Stimulated activated naive CD8-positive, alpha-beta T cell treated with anti-CD3 and anti-CD28 coated beads, Interleukin-15, Interleukin-2, amounts not matched to agents 100 ng/mL and 50 ng/mL, for 24 hours (primary cell): ENCODE results near the gene PIK3C2B.

Source experiments
- H3K27ac Mint-ChIP-seq: one replicate; pipeline ENCODE4 v1.8.0; 2021; ENCODE audit warnings: mild to moderate bottlenecking, mixed read lengths
- H3K27me3 Mint-ChIP-seq: one replicate; pipeline ENCODE4 v1.8.0; 2021; ENCODE audit warnings: mixed read lengths
- H3K36me3 Mint-ChIP-seq: one replicate; pipeline ENCODE4 v1.8.0; 2021; ENCODE audit warnings: low read depth, mixed read lengths
- H3K4me1 Mint-ChIP-seq: one replicate; pipeline ENCODE4 v1.8.0; 2021; ENCODE audit warnings: low read depth, mixed read lengths
- H3K4me3 Mint-ChIP-seq: one replicate; pipeline ENCODE4 v1.8.0; 2021; ENCODE audit warnings: mild to moderate bottlenecking, mixed read lengths
- H3K9me3 Mint-ChIP-seq: one replicate; pipeline ENCODE4 v1.8.0; 2021; ENCODE audit warnings: mixed read lengths

Gene PIK3C2B

GRCh38 chr1:204478172-204478899, 16.3 kb downstream of the PIK3C2B start:
- H3K36me3 Mint-ChIP-seq, result no peaks in the 10 kb centered on the region
- H3K4me3 Mint-ChIP-seq, result no peak overlapping the region
- no peak overlapping the region for H3K27ac Mint-ChIP-seq
- peaks cover 72% of the 10 kb centered on the region for H3K4me1 Mint-ChIP-seq
- no peaks in the 10 kb centered on the region for H3K27me3 Mint-ChIP-seq
- no peaks in the 10 kb centered on the region for H3K9me3 Mint-ChIP-seq

DNA sequence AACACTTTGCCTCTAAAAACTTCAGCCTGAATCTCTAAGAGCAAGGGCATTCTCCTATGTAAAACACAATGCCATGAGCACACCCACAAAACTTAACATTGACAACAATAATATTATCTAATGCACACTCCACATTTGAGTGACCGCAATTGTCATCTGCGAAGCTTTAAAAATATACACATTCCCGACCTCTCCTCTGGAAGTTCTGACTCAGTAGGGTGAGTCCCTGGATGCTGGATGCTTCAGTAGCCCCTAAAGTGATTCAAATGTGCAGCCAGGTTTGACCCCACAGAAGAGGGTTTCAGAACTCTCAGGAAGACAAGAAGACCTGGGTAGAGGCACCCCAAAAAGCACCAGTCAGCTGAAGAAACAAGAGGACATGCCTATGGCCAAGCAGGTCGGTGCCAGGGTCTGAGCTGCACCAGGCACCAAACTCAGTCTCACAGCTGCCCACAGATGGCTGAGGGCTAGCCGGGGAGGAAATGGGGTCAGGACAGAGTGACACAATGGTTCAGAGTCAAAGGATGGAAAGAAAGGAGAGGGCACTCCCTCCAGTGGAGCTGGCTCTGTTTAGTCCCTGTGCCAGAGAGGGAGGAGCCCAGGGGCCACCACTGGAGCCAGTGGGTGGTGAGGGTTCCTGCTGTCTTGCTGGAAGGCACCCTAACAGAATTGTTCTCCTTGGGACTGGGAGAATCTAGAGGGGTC, 17.4 kb downstream of the PIK3C2B start:
- H3K27ac Mint-ChIP-seq, result no peak overlapping the region
- H3K4me3 Mint-ChIP-seq, result no peak overlapping the region
- peaks cover 69% of the 10 kb centered on the region for H3K4me1 Mint-ChIP-seq
- no peaks in the 10 kb centered on the region for H3K36me3 Mint-ChIP-seq
- no peaks in the 10 kb centered on the region for H3K27me3 Mint-ChIP-seq
- H3K9me3 Mint-ChIP-seq, result no peaks in the 10 kb centered on the region

DNA sequence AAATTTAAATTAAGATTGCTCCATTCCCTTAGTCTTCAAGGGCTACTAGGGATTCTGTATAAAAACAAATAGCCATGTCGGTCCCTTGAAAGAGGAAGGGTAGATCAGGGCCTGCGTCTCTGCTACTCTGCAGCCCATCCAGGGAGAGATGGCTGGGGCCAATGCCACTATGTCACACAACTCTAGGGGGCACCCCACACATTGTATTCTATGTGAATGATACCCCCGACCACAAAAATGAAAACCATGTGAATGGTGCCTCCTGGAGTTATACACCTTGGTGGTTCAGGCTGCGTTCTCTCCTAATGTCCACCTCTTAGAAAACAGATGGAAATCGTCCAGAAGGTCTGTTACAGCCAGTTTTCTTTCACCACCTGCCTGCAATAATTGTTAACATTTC, 18.0 kb downstream of the PIK3C2B start:
- Mint-ChIP-seq H3K27me3 (no peaks in the 10 kb centered on the region), H3K9me3 (no peaks in the 10 kb centered on the region), H3K4me3 (no peak overlapping the region), H3K36me3 (no peaks in the 10 kb centered on the region), H3K27ac (no peak overlapping the region), H3K4me1 (peaks cover 67% of the 10 kb centered on the region)

GRCh38 chr1:204475656-204476432, 18.8 kb downstream of the PIK3C2B start:
- no peaks in the 10 kb centered on the region for H3K9me3 Mint-ChIP-seq
- no peaks in the 10 kb centered on the region for H3K36me3 Mint-ChIP-seq
- no peak overlapping the region for H3K4me3 Mint-ChIP-seq
- peaks cover 60% of the 10 kb centered on the region for H3K4me1 Mint-ChIP-seq
- no peak overlapping the region for H3K27ac Mint-ChIP-seq
- no peaks in the 10 kb centered on the region for H3K27me3 Mint-ChIP-seq

GRCh38 chr1:204473400-204473965, 21.1 kb downstream of the PIK3C2B start:
- Mint-ChIP-seq H3K27ac (no peak overlapping the region), H3K27me3 (no peaks in the 10 kb centered on the region)

GRCh38 chr1:204472660-204473059, 21.9 kb downstream of the PIK3C2B start:
- peaks cover 30% of the 10 kb centered on the region for H3K4me1 Mint-ChIP-seq
- peaks cover 15% of the 10 kb centered on the region for H3K36me3 Mint-ChIP-seq
- no peaks in the 10 kb centered on the region for H3K9me3 Mint-ChIP-seq
- no peaks in the 10 kb centered on the region for H3K27me3 Mint-ChIP-seq
- no peak overlapping the region for H3K4me3 Mint-ChIP-seq
- H3K27ac Mint-ChIP-seq, result no peak overlapping the region

More at GRCh38 chr1:204473400-204473965, 21.1 kb downstream of the PIK3C2B start:
- Mint-ChIP-seq H3K4me1 (peaks cover 38% of the 10 kb centered on the region), H3K4me3 (no peak overlapping the region), H3K36me3 (peaks cover 15% of the 10 kb centered on the region), H3K9me3 (no peaks in the 10 kb centered on the region)

DNA sequence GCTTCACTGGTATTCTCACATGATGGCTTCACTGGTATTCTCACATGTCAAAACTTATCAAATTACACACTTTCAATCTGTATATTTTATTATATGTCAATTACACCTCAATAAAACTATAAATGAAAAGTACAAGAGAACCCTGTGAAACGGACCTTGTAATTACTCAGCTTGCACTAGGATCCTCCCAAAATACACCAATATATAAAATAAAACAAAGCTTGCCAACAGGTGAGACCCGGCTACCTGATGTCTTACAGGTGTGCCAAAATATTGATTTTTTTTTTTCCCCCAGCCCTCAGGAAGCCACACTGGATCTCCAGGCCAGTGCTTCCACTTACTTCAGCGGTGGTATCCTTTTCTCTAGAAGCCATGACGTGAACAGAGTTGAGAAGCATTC, 22.9 kb downstream of the PIK3C2B start:
- H3K27ac Mint-ChIP-seq, result no peak overlapping the region
- no peaks in the 10 kb centered on the region for H3K9me3 Mint-ChIP-seq
- H3K4me3 Mint-ChIP-seq, result no peak overlapping the region
- H3K36me3 Mint-ChIP-seq, result peaks cover 15% of the 10 kb centered on the region
- peaks cover 20% of the 10 kb centered on the region for H3K4me1 Mint-ChIP-seq
- H3K27me3 Mint-ChIP-seq, result no peaks in the 10 kb centered on the region

- no peak overlapping the region for H3K4me3 Mint-ChIP-seq
- H3K27ac Mint-ChIP-seq, result no peak overlapping the region
- H3K36me3 Mint-ChIP-seq, result peaks cover 25% of the 10 kb centered on the region
- H3K9me3 Mint-ChIP-seq, result no peaks in the 10 kb centered on the region
- H3K27me3 Mint-ChIP-seq, result no peaks in the 10 kb centered on the region
- peaks cover 28% of the 10 kb centered on the region for H3K4me1 Mint-ChIP-seq
These were observed 25.3 kb downstream of the PIK3C2B start for GRCh38 chr1:204469304-204469703.

GRCh38 chr1:204468766-204469302, 25.8 kb downstream of the PIK3C2B start:
- Mint-ChIP-seq H3K36me3 (peaks cover 30% of the 10 kb centered on the region), H3K4me1 (peaks cover 33% of the 10 kb centered on the region), H3K9me3 (no peaks in the 10 kb centered on the region), H3K27ac (no peak overlapping the region), H3K4me3 (no peak overlapping the region), H3K27me3 (no peaks in the 10 kb centered on the region)

GRCh38 chr1:204468206-204468605, 26.4 kb downstream of the PIK3C2B start:
- peaks cover 35% of the 10 kb centered on the region for H3K36me3 Mint-ChIP-seq
- no peaks in the 10 kb centered on the region for H3K9me3 Mint-ChIP-seq
- H3K4me3 Mint-ChIP-seq, result no peak overlapping the region

DNA sequence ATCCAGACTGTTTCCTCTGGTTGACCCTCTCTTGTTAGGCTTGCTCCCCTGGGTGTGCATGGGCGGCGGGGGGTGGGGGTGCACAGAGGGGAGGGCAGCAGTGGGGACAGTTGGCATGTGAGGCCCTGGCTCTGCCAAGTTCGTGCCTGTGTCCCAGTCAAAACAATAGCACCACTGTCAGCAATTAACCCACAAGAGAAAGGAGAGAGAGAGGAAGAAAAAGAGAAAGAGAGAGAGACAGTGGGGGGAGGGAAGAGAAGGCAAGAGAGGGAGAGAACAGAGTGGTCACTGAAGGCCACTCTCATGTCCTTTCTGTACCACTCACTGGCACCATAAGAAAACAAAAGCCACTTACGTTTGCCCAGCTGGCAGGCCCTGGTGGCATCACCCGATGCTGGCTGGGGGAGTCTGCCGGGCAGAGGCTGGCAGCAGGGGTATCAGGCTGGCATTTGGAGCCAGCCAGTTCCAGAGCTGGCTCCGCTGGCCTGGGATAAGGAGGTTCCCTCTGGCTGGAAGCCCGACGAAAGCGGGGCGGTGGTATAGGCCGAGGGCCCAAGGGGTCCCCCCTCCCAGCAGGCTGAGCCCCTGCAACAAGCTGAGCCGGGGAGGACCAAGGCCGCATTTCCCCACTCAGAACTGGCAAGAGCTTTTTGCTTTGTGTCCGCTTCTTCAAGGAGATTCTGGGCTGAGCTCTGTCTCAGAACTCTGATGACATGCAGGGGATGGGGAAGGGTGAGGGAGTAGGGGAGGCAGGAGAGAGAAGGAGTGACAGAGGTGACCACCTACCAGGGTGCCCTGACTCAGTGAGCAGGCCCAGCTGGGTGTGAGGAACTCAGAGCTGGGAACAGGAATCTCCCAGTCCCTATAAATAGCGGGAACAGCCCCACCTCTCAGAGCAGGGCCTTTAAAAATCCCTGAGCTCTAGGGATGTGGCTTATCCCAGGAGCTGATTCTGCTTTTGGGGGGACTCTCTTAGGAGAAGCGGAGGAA, 27.9 kb downstream of the PIK3C2B start:
- no peaks in the 10 kb centered on the region for H3K27me3 Mint-ChIP-seq
- H3K27ac Mint-ChIP-seq, result peak overlapping the region; percentile 49
- peaks cover 49% of the 10 kb centered on the region for H3K4me1 Mint-ChIP-seq
- H3K9me3 Mint-ChIP-seq, result no peaks in the 10 kb centered on the region
- H3K36me3 Mint-ChIP-seq, result peaks cover 35% of the 10 kb centered on the region
- no peak overlapping the region for H3K4me3 Mint-ChIP-seq

More at GRCh38 chr1:204468206-204468605, 26.4 kb downstream of the PIK3C2B start:
- Mint-ChIP-seq H3K27ac (no peak overlapping the region), H3K27me3 (no peaks in the 10 kb centered on the region), H3K4me1 (peaks cover 35% of the 10 kb centered on the region)

DNA sequence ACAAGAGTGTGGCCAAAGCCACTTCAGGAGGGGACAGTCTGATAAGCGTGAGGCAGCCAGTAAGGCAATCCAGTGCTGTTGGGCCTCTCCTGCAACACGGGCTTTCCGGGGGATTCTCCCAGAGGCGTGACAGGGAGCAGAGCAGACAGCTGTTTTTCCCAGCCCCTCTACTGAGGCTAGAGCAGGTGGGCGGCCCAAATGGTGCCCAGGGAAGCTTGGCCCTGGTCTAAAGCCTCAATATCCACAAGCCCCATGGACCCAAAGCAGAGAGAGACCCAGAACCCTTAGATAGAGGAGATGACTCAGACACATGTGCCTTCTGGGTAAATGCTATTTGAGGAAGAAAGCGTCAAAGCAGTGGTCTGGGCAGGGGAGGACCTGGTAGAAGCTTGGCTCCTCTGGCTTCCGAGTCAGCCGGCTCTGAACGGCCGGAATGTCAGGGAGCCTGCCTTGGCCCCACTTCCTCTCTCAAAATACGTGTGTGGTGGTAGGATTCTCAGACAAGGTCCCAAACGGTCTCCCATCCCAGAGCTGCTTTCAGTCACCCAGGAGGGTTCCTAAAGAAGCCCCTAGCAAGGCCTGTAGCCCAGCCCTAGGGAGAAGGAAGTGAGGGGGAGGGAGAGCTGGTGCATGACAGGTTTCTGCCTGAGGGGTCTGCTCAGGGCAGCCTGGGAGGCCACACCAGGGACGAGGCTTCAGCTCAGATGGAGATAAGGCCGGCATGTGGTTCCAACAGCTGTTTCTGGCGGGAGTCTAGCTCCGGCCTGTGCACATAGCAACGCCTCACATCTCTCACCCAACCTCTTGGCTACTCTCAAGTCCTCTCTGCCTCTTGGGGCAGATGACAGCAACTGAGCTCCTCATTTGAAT, 28.8 kb downstream of the PIK3C2B start:
- Mint-ChIP-seq H3K36me3 (peaks cover 40% of the 10 kb centered on the region), H3K4me3 (peak overlapping the region; percentile 26), H3K4me1 (peaks cover 58% of the 10 kb centered on the region), H3K9me3 (no peaks in the 10 kb centered on the region), H3K27ac (peak overlapping the region; percentile 53), H3K27me3 (no peaks in the 10 kb centered on the region)

- peaks cover 44% of the 10 kb centered on the region for H3K36me3 Mint-ChIP-seq
- peak overlapping the region; percentile 30 for H3K4me3 Mint-ChIP-seq
- H3K9me3 Mint-ChIP-seq, result no peaks in the 10 kb centered on the region
- no peaks in the 10 kb centered on the region for H3K27me3 Mint-ChIP-seq
- peak overlapping the region; percentile 87 for H3K27ac Mint-ChIP-seq
- H3K4me1 Mint-ChIP-seq, result peaks cover 69% of the 10 kb centered on the region
These were observed 29.9 kb downstream of the PIK3C2B start for GRCh38 chr1:204464701-204465100.
